HepG2 (cell line): Measurements from ENCODE around the gene MRPS18C. TPM values are rescaled to one million over a fixed set of nuclear protein-coding genes. Genes with fewer than 3 reads are reported as not detected.

ENCODE experiments used
- FIP1L1 ChIP-seq: fragments of 200-400 bp; formaldehyde crosslinking; IDR thresholded peaks from 2 replicates; pipeline ENCODE4 v1.6.1; 2018; ENCODE audit warnings: low read depth, mild to moderate bottlenecking, low read length, moderate library complexity, borderline replicate concordance; ENCODE audit not compliant: insufficient read depth
- FOXJ3 ChIP-seq: sonication (generic); formaldehyde crosslinking; IDR thresholded peaks from 2 replicates; pipeline ENCODE4 v1.4.0; 2020; ENCODE audit warnings: missing genetic modification reagents, mild to moderate bottlenecking, borderline replicate concordance
- NFKBIZ ChIP-seq: IDR thresholded peaks from 2 replicates; pipeline ENCODE4 v1.6.1; 2018; ENCODE audit warnings: missing genetic modification reagents, missing compliant biosample characterization
- SCMH1 ChIP-seq: sonication (generic); formaldehyde crosslinking; IDR thresholded peaks from 2 replicates; pipeline ENCODE4 v1.9.0; 2021; ENCODE audit warnings: missing genetic modification reagents, mild to moderate bottlenecking, borderline replicate concordance
- TAF1 ChIP-seq: sonication (generic); formaldehyde crosslinking; IDR thresholded peaks from 2 replicates; pipeline ENCODE4 v1.4.0; 2020; ENCODE audit warnings: missing genetic modification reagents
- ZBTB37 ChIP-seq: sonication (generic); formaldehyde crosslinking; IDR thresholded peaks from 2 replicates; pipeline ENCODE4 v1.4.0; 2020; ENCODE audit warnings: mild to moderate bottlenecking, missing genetic modification reagents
- ZBTB40 ChIP-seq, 2 experiments: fragments of 450-650 bp in 1 of 2; sonication (generic) in 1 of 2; formaldehyde crosslinking in 1 of 2; IDR thresholded peaks; 2 replicates each; pipeline versions ENCODE4 v1.6.1 to v1.8.0; 2016 to 2022; ENCODE audit warnings: antibody characterized with exemption in 1 of 2, mild to moderate bottlenecking in 1 of 2, missing genetic modification reagents in 1 of 2
- ZNF7 ChIP-seq: IDR thresholded peaks from 2 replicates; pipeline ENCODE4 v1.6.1; 2016; ENCODE audit warnings: missing biosample characterization, missing genetic modification reagents
- ZNF710 ChIP-seq: sonication (generic); formaldehyde crosslinking; IDR thresholded peaks from 2 replicates; pipeline ENCODE4 v1.5.0; 2020; ENCODE audit warnings: mild to moderate bottlenecking, missing genetic modification reagents, borderline replicate concordance
- ZNF766 ChIP-seq: sonication (generic); formaldehyde crosslinking; IDR thresholded peaks from 2 replicates; pipeline ENCODE4 v1.5.0; 2020; ENCODE audit warnings: missing genetic modification reagents, borderline replicate concordance
- polyA plus RNA-seq, 8 experiments: library from polyadenylated mRNA; depleted of rRNA in 3 of 8; stranded (reverse) in 7 of 8; unstranded in 1 of 8; fragments of >200 nt; fragmentation: Illumina TruSeq in 4 of 8; extraction: Trizol in 4 of 8; gene quantifications; 2 replicates each; pipeline versions ENCODE4 v1.2.1 to v1.2.3, GENCODE V29; 2011 to 2016; ENCODE audit warnings: low read depth in 4 of 8, missing spikeins in 1 of 8, mixed read lengths in 1 of 8; ENCODE audit not compliant: insufficient read depth in 1 of 8
- total RNA-seq, 5 experiments: library from RNA; depleted of rRNA; stranded (reverse); fragments of >200 nt; fragmentation: Illumina TruSeq; extraction: Trizol; gene quantifications; 2 replicates each; pipeline ENCODE4 v1.2.3, GENCODE V29; 2016; ENCODE audit warnings: low read depth in 1 of 5

Gene MRPS18C
- total and polyA plus RNA-seq, 2 of the 13 experiments (the other 11 are each of a cell fraction or from before 2014, with no cell fraction given) = 45.4 to 124 TPM

DNA sequence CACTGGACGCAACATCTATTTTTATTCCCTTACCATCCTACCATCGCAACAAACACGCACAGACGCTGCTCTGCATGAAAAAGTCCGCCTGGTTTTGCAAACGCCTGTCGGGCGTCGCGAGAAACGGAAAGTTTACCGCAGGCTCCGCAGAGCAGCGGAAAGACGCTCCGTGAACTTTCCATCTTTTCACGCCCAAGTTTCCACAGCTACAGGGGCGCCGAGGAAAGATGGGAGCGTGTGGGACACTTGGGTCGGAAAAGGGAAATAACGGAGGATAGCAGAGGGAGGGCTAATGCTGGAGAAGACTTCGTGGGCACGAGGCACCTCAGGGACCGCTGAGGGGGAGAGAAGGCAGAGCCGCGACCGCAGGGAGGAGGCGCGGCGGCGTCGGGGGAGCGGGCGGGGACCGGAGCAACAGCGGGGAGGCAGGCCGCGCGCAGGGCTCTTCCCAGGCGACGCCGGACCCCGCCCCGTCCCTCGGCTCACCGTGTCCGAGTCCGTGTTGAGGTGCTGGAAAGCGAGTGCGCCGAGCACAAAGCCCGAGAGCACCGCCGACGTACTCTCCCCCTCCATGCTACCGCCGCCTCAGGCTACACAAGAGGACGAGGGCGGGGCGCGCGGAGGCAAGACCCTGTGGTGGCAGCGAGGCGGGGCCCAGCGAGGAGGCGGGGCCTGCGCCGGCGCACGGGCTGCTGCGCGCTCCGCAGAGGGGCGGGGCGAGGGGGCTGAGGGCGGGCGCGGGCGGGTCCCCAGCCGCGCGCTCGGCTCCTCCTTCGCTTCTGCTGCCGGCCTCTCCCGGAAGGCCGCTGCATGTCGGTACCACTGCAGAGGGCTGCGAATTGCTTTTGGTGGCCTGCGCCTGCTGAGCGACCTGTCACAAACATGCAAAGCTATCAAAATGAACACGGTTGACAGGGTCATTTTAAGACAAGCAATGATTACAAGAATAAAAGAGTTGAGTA, 28.9 kb downstream of the MRPS18C start, which contains the start of gene ABRAXAS1 (continued):
- TF ChIP-seq ZNF710 (CRISPR knock-in tag) (peak; percentile 50; the same call in 1 of the 2 replicates), ZBTB37 (CRISPR knock-in tag) (no peak), TAF1 (peak; percentile 83), ZBTB40 (IDR thresholded peaks at IDR 0.05) (no peak), ZBTB40 (CRISPR knock-in tag; IDR thresholded peaks at IDR 0.05) (peak; percentile 82), ZNF766 (peak; percentile 91), SCMH1 (CRISPR knock-in tag) (no peak), NFKBIZ (CRISPR knock-in tag) (0 out of 2 replicates have a peak, but pooled peaks have one; percentile 62), ZNF7 (CRISPR knock-in tag) (no peak), FIP1L1 (no peak), FOXJ3 (CRISPR knock-in tag) (no peak)
